GM19023 (cell line): ENCODE data around the gene CATSPER3.

Source experiments
- ATAC-seq: cut with Tn5 transposase; IDR thresholded peaks from one replicate; pipeline ENCODE4 v1.9.1; 2021; ENCODE audit warnings: mild to moderate bottlenecking, moderate library complexity; ENCODE audit not compliant: unreplicated experiment

Gene CATSPER3

DNA sequence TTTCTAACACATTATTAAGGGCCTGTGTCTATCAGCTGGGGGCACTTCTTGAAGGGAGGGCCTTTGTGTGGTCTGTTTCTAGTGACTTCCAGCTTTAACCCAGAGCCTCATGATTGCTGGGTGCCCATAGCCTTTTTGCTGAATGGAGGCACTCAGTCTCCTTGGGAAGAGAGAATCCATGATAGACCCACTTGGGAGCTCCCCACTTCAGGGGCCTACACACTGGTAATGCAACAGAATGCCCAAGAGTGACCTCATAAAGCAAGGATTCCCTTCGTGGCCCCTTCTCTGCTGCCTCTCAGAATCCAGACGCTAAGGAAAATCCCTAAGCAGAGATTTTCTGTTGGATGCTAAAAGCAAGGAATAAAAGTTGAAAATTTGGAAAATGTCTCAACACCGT is at the start of gene CATSPER3:
CATSPER3 (plus strand) TSS at position 301 of the 400 bp plus-strand sequence; CDS start at position 386, 85 bp downstream.
- no peak for ATAC-seq

DNA sequence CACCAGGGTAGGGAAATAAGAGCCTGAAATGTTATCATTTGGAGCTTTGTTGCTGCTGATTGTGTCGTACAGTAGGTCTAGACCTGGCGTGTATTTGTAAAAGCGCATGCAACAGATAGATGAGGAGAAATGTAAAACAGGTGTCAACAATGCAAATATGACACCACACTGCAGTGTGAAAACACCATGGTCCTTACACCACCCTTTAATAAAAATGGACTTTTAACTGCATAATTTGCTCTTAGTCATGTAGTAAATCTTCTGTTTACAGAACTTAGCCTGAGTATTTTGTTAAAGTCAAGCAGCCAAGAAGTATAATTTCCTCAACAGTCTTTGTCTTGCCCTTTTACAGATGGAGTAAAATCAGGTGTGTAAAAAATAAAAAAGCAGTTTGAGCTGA is 48.8 kb upstream of the CATSPER3 start:
- no peak for ATAC-seq

DNA sequence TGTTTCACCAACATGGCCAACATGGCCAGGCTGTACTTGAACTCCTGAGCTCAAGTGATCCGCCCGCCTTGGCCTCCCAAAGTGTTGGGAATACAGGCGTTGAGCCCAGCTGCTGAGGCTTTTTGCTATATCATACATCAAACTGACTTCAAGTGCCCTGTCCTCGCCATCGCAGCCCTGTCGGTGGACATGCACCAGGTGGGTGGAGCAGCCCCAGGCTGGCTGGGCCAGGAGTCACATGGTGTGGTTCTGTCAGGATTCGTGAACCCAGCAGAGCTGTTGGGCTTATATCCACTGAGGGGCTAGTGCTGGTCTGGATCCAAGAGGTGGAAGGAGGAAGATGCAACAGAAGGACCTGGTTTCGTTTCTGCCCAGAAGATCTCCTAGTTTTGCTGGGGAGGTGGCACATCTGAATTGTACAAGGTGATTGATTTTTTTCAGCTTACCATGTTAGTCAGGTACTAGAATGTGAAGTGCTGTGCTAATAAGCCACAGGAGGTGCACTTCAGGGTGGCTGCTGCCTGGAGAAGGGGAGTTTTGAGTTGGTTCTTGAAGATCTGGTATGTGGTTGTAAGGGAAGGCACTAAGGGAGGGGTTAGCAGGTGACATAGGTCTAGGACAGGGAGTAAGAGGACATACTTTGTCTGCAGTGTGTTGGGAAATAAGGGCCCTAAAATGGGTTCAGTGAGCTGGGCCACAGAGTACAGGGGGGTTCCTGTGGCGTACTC is 46.7 kb upstream of the CATSPER3 start:
- no peak for ATAC-seq

DNA sequence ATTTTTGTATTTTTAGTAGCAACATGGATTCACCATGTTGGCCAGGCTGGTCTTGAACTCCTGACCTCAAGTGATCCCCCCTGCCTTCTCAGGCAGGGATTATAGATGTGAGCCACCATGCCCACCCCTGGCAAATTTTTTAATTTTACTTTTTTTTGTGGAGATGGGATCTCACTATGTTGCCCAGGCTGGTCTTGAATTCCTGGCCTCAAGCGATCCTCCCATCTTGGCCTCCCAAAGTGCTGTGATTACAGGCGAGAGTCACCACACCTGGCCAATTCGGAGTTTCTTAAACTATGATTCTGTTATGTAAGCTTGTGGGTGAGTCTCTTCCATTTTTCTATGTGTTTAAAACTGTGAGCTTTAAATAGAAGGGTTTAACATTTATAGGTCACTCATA is 35.2 kb upstream of the CATSPER3 start:
- no peak for ATAC-seq

DNA sequence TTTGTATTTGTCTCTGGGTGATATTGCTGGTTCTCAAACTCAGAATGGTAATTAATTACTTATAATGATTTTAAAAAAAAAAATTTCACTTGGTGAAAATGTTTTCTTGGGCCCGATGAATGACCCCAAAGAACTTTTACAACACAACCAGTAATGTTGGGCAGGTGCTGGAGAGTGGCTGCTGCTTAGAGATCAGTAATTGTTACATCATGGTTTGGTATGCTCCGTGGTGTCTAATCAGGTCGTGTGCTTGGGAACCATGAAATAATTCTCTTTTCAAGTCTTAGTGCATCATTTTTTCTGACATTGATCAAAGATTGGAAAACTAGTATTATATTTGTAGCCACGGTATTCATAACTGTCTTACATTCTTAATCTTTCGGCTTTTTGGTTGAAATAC is 33.5 kb upstream of the CATSPER3 start:
- ATAC-seq: no peak

DNA sequence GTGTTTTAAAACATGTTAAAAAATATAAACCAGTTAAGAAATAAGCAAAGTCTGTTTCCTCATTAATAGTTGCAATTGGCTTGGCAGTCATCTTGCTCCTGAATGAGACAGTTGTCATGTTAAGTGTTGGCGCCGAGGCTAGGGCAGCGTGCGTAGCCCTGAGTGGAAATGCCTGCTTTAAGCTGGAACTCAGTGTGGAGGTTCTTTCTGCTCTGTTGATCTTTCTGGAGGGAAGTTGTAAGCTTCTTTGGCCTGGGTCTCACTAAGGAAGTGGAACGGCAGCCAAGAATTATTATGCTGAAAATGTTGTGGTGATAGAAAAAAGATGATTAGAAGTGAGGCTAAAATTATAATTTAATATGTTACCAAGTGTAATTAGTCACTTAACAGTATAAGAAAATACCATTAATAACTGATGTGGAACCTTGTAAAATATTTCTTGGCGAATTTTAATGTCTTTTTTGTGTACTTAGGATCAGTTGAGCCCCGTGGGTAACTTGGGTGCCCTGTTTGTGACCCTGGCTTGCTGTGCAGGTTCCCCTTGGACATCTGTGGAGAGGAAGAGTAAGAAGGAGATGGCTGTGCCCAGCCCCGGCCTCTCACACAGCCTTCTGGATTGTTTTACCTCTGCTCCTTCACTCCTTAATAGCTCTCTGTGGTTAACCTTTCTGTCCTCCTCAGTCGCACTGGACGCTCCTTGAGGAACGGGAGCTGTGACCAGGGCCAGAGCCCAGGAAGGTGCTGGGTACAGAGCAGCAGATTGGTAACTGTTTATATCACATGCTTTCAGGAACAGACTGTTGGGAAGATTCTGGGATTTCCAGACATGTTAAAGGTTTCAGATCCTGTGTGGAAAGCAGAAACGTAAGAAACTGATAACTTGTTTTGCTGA is 31.8 kb upstream of the CATSPER3 start:
- no peak for ATAC-seq

DNA sequence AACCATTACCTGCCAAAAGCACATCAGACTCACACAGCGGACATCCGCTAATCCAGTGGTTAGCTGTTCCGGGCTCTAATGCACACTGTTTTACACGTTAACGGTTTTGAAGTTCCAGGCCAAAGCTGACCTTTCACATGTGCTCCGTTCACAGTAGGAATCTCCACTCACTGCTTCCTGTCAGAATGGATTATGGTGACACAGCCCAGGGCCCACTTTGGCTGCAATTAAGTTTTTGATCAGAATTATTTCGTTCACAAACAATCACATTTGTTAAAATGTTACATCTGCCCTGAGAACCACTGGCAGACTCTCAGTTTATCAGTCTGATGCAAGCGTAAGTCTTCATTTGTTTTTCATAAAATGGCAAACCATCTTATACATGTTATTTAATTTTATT is 30.2 kb upstream of the CATSPER3 start:
- ATAC-seq: no peak

DNA sequence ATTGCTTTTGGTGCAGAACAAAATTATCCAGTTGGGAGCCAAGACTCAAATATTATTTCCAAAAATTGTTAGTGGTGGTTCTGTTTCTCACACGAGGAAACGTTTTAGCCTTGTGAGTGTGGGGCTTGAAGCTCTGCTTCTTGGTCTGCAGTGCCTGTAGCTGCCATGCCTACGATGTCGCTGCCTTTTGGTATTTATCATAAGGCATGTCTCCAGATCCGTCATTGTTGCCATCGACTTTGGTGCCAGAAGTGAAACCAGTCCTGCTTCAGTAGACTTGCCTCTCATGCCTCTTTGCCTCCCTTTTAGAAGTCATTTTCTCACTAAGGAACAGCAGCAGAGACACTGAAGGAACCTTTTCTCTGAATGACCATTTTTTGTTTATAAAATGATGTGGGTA is 29.7 kb upstream of the CATSPER3 start:
- no peak for ATAC-seq

DNA sequence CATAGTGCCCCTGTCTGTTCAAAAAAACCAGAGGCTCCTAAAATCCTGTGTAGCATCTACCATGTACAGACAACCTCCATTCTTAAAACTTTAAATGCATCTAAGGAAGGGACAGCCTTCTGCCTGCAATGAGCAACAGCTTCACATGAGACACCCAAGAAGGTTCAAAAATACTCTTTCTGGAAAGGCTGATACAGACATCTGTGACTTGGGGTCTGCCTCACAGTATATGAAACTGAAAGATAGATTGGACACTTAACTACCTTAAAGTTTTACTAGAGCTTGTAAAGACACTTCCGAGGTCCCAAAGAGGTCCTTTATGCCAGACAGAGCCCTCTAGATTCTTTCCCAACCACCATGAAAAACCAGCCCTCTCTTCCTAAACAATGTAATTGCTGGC is 28.2 kb upstream of the CATSPER3 start:
- ATAC-seq: no peak

DNA sequence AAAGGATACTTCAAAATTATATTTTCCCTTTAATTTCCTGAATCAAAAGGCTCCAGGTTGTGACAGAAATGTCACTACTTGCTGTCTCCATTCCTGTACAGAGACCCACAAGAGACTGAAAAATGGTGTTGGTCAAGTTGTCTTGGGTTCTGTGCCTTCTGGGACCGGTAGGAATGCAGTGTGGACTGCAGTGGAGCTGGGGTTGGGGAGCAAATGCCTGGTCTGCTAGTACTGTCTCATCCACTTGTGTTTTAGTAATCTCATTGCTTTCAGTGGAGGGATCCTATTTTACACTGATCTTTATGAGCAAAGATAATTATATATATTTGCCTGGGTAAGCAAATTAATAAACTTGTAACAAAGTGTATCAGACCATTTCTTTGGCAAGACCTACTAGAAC is 24.2 kb upstream of the CATSPER3 start:
- no peak for ATAC-seq

DNA sequence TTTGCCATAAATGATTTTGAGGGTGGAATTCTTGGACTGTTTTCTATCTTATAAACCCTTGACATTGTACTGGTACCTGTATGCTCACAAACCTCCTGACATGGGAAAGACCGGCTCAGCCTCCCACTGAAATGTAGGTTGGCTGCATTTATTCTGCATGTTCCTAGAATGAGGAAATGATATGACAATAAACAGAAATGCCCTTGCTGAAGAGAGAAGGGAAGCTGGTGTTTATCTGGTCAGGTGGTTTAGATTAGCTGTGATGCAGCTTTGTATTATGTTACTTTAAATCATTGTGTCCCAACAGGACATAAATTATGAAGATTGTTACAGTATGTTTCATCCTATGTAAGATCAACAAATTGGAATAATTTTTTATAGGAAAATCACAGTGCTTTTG is 23.1 kb upstream of the CATSPER3 start:
- no peak for ATAC-seq

DNA sequence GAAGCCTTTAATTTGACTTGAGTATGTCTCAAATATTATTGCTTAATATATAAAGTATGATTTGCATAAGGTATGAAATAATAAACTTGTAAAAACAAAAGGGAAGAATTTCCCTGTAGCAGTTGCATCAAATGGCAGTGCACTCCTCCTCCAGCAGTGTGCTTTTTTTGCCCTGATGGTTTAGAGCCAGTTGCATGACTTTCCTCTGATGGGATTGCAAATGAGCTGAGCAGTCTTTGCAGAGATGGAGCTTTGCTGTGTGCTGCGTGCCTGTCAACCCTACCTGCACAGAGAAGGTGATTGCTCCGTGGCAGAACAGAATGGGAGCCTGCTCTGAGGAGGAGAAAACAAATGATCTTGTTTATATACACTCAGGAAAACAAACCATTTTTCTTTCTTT is 22.7 kb upstream of the CATSPER3 start:
- ATAC-seq: no peak

DNA sequence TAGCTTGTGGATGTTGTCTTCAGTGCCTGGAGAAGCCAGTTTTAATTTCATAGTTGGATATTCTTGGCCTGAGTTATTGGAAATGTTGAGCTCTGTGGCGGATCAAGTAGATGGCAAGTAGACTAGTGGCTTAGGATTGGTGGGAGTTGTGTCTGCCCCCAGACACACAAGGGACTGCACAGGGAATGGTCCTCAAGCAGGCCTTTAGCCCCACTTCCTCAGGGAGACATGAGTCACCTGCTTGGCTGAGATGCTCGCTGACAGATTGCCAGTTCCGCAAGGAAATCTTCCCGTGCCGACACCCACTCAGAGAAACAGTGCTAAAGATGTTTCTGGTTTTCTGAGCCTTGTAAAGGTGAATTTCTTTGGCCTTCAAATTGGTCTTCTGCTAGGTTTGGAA is 18.8 kb upstream of the CATSPER3 start:
- ATAC-seq: no peak

DNA sequence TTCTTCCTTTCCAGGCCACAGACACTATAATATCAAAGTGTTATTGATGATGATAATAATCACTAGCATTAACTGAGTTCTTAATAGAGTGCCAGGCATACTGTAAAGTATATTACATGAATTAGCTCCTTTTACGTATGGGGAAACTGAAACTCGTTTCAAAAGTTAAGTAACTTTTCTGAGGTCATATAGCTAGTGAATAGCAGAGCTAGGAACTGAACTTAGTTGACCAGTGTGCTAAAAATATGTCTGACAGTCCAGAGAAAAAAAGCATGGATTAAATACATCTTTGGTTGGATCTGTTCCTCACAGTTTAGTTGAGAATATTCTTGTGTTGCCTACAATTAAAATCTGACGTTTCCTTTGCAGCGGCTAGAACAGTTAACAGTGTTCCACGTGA is 18.4 kb upstream of the CATSPER3 start:
- ATAC-seq: no peak

DNA sequence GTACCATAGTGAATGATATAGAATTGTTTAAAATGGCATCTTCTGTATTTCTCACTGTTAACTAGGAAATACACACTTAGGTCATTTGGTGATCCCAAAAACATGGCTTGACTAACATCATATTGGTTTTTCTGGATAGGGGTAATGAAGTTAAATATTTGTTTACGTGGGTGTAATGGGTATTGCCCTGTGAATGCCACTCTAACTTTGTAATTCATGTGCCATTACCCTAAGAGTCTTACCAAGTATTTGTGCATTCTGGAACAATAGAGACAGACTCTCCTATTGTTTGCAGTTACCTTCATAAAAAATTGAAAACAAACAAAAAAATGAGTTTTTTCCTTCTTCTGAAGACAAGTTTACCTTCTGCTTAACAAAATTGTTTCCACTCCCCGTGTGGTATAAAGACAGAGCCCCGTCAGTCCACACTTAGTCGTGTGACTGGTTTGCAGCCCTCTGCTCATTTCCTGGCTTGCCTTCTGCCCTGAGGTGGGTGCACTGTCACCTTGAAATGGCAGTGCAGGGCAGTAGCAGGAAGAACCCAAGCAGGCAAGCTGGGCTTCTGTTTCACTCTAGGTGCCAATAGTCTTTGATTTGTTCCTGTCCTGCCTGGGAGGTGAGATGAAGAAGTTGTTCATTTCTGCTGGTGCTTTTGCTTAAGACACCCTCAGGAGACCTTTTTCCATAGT is 9.6 kb upstream of the CATSPER3 start:
- no peak for ATAC-seq

DNA sequence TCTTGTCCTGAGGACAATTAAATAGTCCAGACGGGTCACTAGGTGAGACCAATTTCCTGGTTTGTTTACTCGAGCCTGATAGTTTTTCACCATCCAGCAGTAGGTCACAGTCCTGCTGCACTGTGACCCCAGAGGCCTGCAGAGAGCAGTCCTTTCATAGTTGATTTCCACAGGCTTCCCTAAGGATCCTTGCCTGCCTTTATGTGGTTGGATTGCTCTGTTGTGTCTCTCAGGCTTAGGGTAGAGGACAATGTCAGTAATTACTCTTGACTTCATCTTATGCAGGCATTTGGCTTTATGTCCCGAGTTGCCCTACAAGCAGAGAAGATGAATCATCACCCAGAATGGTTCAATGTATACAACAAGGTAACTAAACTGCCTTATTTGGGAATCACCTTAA is 9.0 kb upstream of the CATSPER3 start:
- no peak for ATAC-seq

DNA sequence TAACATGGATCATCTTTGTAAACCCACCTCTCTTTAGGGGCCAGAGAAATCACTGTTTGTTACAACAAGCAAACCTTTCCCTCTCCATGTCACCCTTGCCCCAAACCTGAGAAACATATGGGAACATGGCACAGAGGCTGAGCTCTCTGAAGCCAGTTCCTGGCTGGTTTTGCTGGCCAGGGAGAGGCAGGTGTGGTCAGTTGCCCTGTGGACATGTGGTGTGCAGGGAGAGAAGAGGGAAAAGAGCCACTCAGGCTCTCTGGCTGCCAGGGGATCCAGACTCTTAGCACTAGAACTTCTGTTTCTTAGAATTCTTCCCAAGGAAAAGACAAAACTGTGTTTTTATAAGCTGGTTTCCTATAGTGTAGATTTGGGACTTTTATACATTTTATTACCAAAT is 4.6 kb upstream of the CATSPER3 start:
- no peak for ATAC-seq

DNA sequence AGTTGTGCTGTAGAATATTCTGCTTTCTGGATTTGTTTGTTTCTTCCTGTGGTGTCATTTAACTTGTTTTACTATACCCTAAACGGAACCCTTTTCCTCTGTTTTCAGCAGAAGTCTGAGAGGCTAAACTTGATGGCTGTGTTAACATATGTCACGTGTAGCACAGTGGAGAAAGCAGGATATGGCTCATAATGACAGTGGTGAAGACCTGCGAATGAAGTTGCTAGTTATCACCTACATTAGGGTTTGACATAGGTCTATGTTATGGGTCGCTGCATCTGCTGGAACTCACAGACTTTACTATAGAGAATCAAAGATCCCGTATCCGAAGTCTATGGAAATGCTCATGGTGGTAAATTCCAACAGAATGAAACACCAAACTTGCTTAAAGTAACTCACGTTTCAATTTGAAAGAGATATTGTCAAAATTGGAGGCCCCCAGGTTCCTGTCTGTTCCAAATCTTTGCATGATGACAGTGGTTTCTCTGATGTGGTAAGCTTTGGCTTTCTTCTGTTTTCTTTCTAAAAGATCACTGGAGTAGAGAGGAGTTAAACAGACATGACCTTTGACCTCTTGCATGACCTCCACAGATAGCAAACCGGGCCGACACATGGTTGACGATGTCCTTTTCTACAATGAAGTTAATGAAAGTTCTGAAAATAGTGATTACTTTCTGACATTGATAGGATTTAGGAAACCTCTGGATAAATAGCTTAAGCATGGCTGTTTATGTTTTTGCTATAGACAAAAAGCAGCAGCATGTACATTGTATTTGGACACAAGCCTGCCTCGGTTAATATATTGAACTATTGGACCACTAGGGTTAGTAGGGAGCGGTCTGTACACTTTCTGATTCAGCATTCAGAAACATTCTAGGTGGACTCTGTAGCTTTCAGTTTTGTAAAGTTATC is 3.1 kb upstream of the CATSPER3 start:
- no peak for ATAC-seq

DNA sequence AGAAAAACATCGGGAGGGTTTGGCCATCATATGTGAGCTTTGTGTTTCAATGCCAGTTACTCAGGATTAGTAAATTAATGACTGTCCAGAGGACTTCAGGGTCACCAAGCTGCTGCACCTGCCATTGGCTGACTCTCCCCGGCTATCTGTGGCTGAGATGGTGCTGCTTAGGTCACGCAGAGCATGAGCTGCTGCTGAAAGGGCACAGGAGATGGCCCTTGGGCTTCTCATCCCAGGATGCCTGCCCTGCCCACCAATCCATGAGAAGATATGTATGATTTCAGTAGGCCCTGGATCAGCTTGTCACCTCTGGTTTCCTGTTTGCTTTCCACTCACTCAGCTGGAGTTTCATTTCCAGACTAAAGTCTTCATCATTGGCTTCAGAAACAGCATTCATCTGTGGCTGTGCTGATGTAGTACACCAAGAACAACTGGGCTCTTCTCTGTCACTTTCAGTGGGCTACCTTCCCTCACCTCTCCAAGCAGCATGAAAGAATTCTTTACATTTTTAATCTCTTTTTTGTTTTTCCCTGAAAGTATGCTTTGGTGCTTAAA is 2.4 kb upstream of the CATSPER3 start:
- ATAC-seq: no peak

DNA sequence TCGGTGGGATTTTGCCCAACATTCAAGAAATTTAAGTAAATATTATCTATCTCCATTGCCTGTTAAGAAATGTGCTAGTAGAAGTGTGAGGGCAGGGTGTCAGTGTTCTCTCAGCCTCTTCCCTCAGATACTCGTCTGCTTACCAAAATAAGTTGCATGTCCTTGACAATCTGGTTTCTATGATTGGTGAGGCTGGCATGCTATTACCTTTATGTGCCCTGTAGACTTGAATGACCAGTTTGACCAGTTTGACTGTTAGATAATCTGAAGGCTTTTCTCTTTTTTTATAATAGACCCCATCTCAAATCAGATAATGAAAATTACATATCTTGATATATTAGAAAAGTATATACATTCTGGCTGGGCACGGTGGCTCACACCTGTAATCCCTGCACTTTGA is 348 bp downstream of the CATSPER3 start:
- no peak for ATAC-seq
